NAMALWA (cell line): ENCODE results near the gene DYDC1.
"Not testable (repeated sequence)": the region's sequence is repeated elsewhere in the genome, so short reads cannot be mapped to it uniquely, and the experiment has no call there.

Source experiments
- DNase-seq: peaks from one replicate; pipeline ENCODE4 v3.0.0-alpha.2; 2015; ENCODE audit warnings: low spot score

DYDC1 gene

GRCh38 chr10:80344276-80344675 lies 12.3 kb downstream of the DYDC1 start:
- DNase-seq: no peak

GRCh38 chr10:80333983-80334382 lies 22.6 kb downstream of the DYDC1 start:
- DNase-seq: no peak

GRCh38 chr10:80324891-80325364 lies 31.6 kb downstream of the DYDC1 start:
- no peak for DNase-seq

GRCh38 chr10:80324086-80324485 lies 32.5 kb downstream of the DYDC1 start:
- DNase-seq: no peak

- DNase-seq: no peak
Observed at GRCh38 chr10:80323311-80323710, 33.2 kb downstream of the DYDC1 start.

GRCh38 chr10:80322711-80323110 lies 33.8 kb downstream of the DYDC1 start:
- DNase-seq: no peak

GRCh38 chr10:80322158-80322557 lies 34.4 kb downstream of the DYDC1 start:
- no peak for DNase-seq

- no peak for DNase-seq
Observed at GRCh38 chr10:80321183-80321582, 35.4 kb downstream of the DYDC1 start.

GRCh38 chr10:80320377-80320776 lies 36.2 kb downstream of the DYDC1 start:
- DNase-seq: no peak

GRCh38 chr10:80319725-80320290 lies 36.7 kb downstream of the DYDC1 start:
- no peak for DNase-seq

GRCh38 chr10:80319318-80319717 lies 37.2 kb downstream of the DYDC1 start:
- no peak for DNase-seq

GRCh38 chr10:80318742-80319141 lies 37.8 kb downstream of the DYDC1 start:
- no peak for DNase-seq

- no peak for DNase-seq
Observed at GRCh38 chr10:80315391-80315790, 41.2 kb downstream of the DYDC1 start.

- no peak for DNase-seq
Observed at GRCh38 chr10:80313523-80313922, 43.0 kb downstream of the DYDC1 start.

GRCh38 chr10:80305989-80306388 lies 50.6 kb downstream of the DYDC1 start:
- not testable (repeated sequence) for DNase-seq

- DNase-seq: no peak
Observed at GRCh38 chr10:80296942-80297341, 59.6 kb downstream of the DYDC1 start.

GRCh38 chr10:80292607-80293239 lies 63.8 kb downstream of the DYDC1 start:
- no peak for DNase-seq

- DNase-seq: no peak
Observed at GRCh38 chr10:80290474-80291220, 65.9 kb downstream of the DYDC1 start.

GRCh38 chr10:80289451-80290287 lies 66.9 kb downstream of the DYDC1 start, which contains the start of gene MAT1A:
MAT1A (minus strand) TSS chr10:80289658; CDS start chr10:80289423, 235 bp downstream.
- DNase-seq: no peak

GRCh38 chr10:80288849-80289248 lies 67.7 kb downstream of the DYDC1 start:
- DNase-seq: no peak
